Measurements from ENCODE around the gene FSTL5.

GRCh38 chr4:161647757-161648156, 516.0 kb downstream of the FSTL5 start:
- TF ChIP-seq CTCF (IDR thresholded peaks at IDR 0.05), result no peak
- no peak for TF ChIP-seq POLR2AphosphoS5 (IDR thresholded peaks at IDR 0.05)
